GM18502 (cell line): ENCODE data around the gene ZCCHC17.

Experiments
- ATAC-seq: cut with Tn5 transposase; IDR thresholded peaks from one replicate; pipeline ENCODE4 v1.9.1; 2021; ENCODE audit warnings: mild to moderate bottlenecking; ENCODE audit not compliant: unreplicated experiment, poor library complexity

ZCCHC17 gene

GRCh38 chr1:31366796-31367195 lies 70.0 kb downstream of the ZCCHC17 start:
- ATAC-seq, result no peak

GRCh38 chr1:31368611-31369107 lies 71.8 kb downstream of the ZCCHC17 start:
- no peak for ATAC-seq

GRCh38 chr1:31370021-31370420 lies 73.2 kb downstream of the ZCCHC17 start:
- no peak for ATAC-seq

GRCh38 chr1:31370565-31370964 lies 73.7 kb downstream of the ZCCHC17 start:
- ATAC-seq, result no peak

- no peak for ATAC-seq
These were observed 74.5 kb downstream of the ZCCHC17 start for GRCh38 chr1:31371121-31371959.

- no peak for ATAC-seq
These were observed 75.2 kb downstream of the ZCCHC17 start for GRCh38 chr1:31372051-31372450.

GRCh38 chr1:31372751-31373055 lies 75.9 kb downstream of the ZCCHC17 start:
- ATAC-seq, result no peak

- no peak for ATAC-seq
These were observed 76.4 kb downstream of the ZCCHC17 start, which contains the start of gene FABP3 for GRCh38 chr1:31373056-31373896. TSS of gene FABP3 (minus strand) at chr1:31373076. CDS start at chr1:31373014, 62 bp downstream.

- no peak for ATAC-seq
These were observed 77.2 kb downstream of the ZCCHC17 start for GRCh38 chr1:31373897-31374486.

- no peak for ATAC-seq
These were observed 77.8 kb downstream of the ZCCHC17 start for GRCh38 chr1:31374511-31375196.

- no peak for ATAC-seq
These were observed 79.7 kb downstream of the ZCCHC17 start for GRCh38 chr1:31376375-31377134.

GRCh38 chr1:31377364-31377863 lies 80.6 kb downstream of the ZCCHC17 start:
- ATAC-seq, result no peak

GRCh38 chr1:31378001-31378400 lies 81.2 kb downstream of the ZCCHC17 start:
- no peak for ATAC-seq

GRCh38 chr1:31380181-31380580 lies 83.3 kb downstream of the ZCCHC17 start:
- ATAC-seq, result no peak

- ATAC-seq, result no peak
These were observed 84.8 kb downstream of the ZCCHC17 start for GRCh38 chr1:31381394-31382294.

- ATAC-seq, result no peak
These were observed 85.7 kb downstream of the ZCCHC17 start for GRCh38 chr1:31382379-31382989.

- ATAC-seq, result no peak
These were observed 87.1 kb downstream of the ZCCHC17 start for GRCh38 chr1:31383967-31384366.
